Colonic mucosa (tissue), 4 donors: ENCODE measurements around the gene SPATA13. TPM values are rescaled to one million over a fixed set of nuclear protein-coding genes. Genes with fewer than 3 reads are reported as not detected.

Experiments used
- DNase-seq: peaks from one replicate; pipeline ENCODE4 v3.0.0-alpha.2; 2020
- H3K27ac ChIP-seq: fragments of 200-600 bp; one replicate; pipeline ENCODE4 v1.8.0; 2021
- H3K27me3 ChIP-seq: fragments of 200-600 bp; one replicate; pipeline ENCODE4 v1.8.0; 2021
- H3K36me3 ChIP-seq: fragments of 200-600 bp; one replicate; pipeline ENCODE4 v1.8.0; 2021
- H3K4me1 ChIP-seq: fragments of 200-600 bp; one replicate; pipeline ENCODE4 v1.8.0; 2021; ENCODE audit warnings: mild to moderate bottlenecking
- H3K4me3 ChIP-seq: fragments of 200-600 bp; one replicate; pipeline ENCODE4 v1.8.0; 2021
- H3K9ac ChIP-seq, 2 donors: one replicate each; pipeline ENCODE4 v1.7.0; 2013; ENCODE audit warnings: control low read depth in 2 of 2, low read depth in 2 of 2, low read length in 2 of 2
- H3K9me3 ChIP-seq: fragments of 200-600 bp; one replicate; pipeline ENCODE4 v1.8.0; 2021
- CTCF ChIP-seq: fragments of 200-600 bp; IDR thresholded peaks from one replicate; pipeline ENCODE4 v1.8.0; 2022; ENCODE audit warnings: antibody characterized with exemption, mild to moderate bottlenecking
- intact Hi-C: fragments of 100-400 bp; cut with DNase I; formaldehyde crosslinking; loops from one replicate; pipeline ENCODE4 v1.14.1; 2022
- total RNA-seq, 2 donors: library from RNA; stranded (reverse); fragmentation: NEBNext Ultra II Directional in 1 of 2; extraction: Animal tissue kit (Norgen Biotek cat#: 25700) in 1 of 2; gene quantifications; one replicate each; pipeline ENCODE4 v1.2.1, GENCODE V29; 2021
- donor health status: healthy.
- donor health status: DM: no; HTN: no; CAD: no.
- donor health status: DM: no; HTN: no; CAD: no.

The SPATA13 gene
- total RNA-seq, 2 donors from 2014 or later: 41.5 to 43.8 TPM

DNA sequence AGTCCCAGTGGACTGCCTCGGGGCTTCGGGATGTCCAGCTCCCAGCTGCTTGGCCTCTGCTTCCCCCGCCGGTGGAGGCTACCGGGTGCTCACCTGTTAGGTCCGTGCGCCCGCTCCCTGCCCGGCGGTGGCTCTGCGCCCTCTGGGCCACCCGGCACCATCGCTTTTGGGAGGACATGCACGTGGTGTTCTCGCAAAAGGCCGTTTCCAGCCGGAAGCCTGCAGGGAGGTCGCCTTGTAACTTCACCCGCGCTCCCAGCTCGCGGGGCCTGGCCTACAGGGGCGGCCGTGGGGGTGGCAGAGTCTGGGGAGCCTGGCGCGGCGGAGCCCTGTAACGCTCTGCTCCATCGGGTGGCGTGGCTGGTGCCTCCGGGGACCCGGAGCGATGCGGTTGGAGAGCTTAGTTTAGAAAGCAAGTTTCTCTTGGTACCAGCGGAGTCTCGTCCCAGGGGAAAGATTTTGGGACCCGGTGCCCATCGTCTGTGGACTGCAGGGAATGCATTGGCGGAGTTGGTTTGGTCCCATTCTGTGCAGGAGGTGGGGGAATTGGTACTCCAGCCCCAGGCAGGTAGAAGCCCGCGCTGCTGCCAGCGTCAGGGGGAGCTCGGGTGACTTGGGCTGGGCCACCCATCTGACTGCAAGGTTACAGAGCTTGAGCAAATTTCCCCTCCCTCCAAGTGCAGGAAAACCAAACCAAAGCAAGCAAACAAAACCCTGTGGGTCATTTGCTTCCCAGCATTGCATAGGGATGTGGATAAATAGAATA lies 673 bp downstream of the SPATA13 start:
- H3K9ac ChIP-seq: peak overlapping the region; percentile 94 to 96
- H3K4me1 ChIP-seq: no peaks in the 10 kb centered on the region
- peak overlapping the region; percentile 98 for H3K4me3 ChIP-seq
- peak; percentile 72 for DNase-seq
- H3K27ac ChIP-seq: peak overlapping the region; percentile 88
- no peaks in the 10 kb centered on the region for H3K9me3 ChIP-seq
- intact Hi-C loops: no loop called here
- H3K36me3 ChIP-seq: no peaks in the 10 kb centered on the region
- H3K27me3 ChIP-seq: no peaks in the 10 kb centered on the region
- no peak for TF ChIP-seq CTCF

GRCh38 chr13:24161980-24162525 lies 1.5 kb downstream of the SPATA13 start:
- intact Hi-C loops: no loop called here
- no peaks in the 10 kb centered on the region for H3K4me1 ChIP-seq

GRCh38 chr13:24162604-24163003 lies 2.1 kb downstream of the SPATA13 start:
- no peaks in the 10 kb centered on the region for H3K27me3 ChIP-seq
- H3K9me3 ChIP-seq: no peaks in the 10 kb centered on the region
- peak overlapping the region; percentile 88 for H3K27ac ChIP-seq
- intact Hi-C loops: no loop called here
- peak overlapping the region; percentile 98 for H3K4me3 ChIP-seq
- no peaks in the 10 kb centered on the region for H3K4me1 ChIP-seq
- peak overlapping the region in 1 of 2 donors; percentile 94 for H3K9ac ChIP-seq
- no peaks in the 10 kb centered on the region for H3K36me3 ChIP-seq
- DNase-seq: no peak
- TF ChIP-seq CTCF: no peak

More at GRCh38 chr13:24161980-24162525, 1.5 kb downstream of the SPATA13 start:
- Histone ChIP-seq H3K4me3 (peak overlapping the region; percentile 98), H3K36me3 (no peaks in the 10 kb centered on the region), H3K27me3 (no peaks in the 10 kb centered on the region), H3K27ac (peak overlapping the region; percentile 88), H3K9ac (peak overlapping the region; percentile 46 to 94), H3K9me3 (no peaks in the 10 kb centered on the region)
- peak; percentile 87 for DNase-seq
- no peak for TF ChIP-seq CTCF

GRCh38 chr13:24165746-24166145 lies 5.2 kb downstream of the SPATA13 start:
- Histone ChIP-seq H3K27ac (no peak overlapping the region), H3K4me1 (no peaks in the 10 kb centered on the region)
- intact Hi-C loops: no loop called here

DNA sequence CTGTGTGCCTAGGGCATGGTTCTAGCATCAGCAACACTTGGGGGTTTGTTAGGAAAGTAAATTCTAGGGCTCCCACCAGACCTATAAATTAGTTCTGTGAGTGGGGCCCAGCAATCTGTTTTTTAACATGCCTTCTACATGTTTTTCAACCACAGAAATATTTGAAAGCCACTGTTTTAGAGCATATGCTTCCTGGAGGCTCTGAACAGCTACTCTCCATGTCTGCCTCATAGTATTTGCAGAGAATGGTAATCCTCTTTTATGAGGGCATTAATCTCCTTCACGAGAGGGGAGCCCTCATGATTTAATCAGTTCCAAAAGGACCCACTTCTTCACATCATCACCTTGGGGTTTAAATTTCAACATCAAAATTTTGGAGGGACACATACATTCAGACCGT lies 6.0 kb downstream of the SPATA13 start:
- Histone ChIP-seq H3K9me3 (no peaks in the 10 kb centered on the region), H3K36me3 (no peaks in the 10 kb centered on the region), H3K27me3 (no peaks in the 10 kb centered on the region), H3K4me1 (no peaks in the 10 kb centered on the region), H3K9ac (no peak overlapping the region), H3K27ac (no peak overlapping the region), H3K4me3 (no peak overlapping the region)
- TF ChIP-seq CTCF: no peak
- intact Hi-C loops: no loop called here
- no peak for DNase-seq

More at GRCh38 chr13:24165746-24166145, 5.2 kb downstream of the SPATA13 start:
- Histone ChIP-seq H3K27me3 (no peaks in the 10 kb centered on the region), H3K36me3 (no peaks in the 10 kb centered on the region), H3K9me3 (no peaks in the 10 kb centered on the region), H3K4me3 (no peak overlapping the region), H3K9ac (no peak overlapping the region)
- no peak for TF ChIP-seq CTCF
- no peak for DNase-seq
